ENCODE measurements around the gene C1orf21. TPM values are rescaled to one million over a fixed set of nuclear protein-coding genes. Genes with fewer than 3 reads are reported as not detected.
A peak's percentile ranks its signal among the peaks of the same experiment; 100 is the strongest.

Gene C1orf21
- total and polyA plus RNA-seq, 2 donors (not counting 3 experiments of a cell fraction or from before 2014, with no cell fraction given), result 0.79 to 8.5 TPM

GRCh38 chr1:184424157-184424556, 37.3 kb downstream of the C1orf21 start:
- Histone ChIP-seq H4K20me1 (replicated peaks; ENCODE audit: control insufficient read depth, extremely low read depth, insufficient read depth, low read length) (no peaks in the 10 kb centered on the region), H2AFZ (ENCODE audit: low read depth, low read length) (no peak overlapping the region), H3K4me1 (ENCODE audit: control insufficient read depth, extremely low read depth, insufficient read depth, low read length) (no peaks in the 10 kb centered on the region), H3K9me1 (replicated peaks; ENCODE audit: control insufficient read depth, extremely low read depth, insufficient read depth, low read length) (no peaks in the 10 kb centered on the region), H3K27me3 (ENCODE audit: control insufficient read depth in 2 of 2, insufficient read depth in 2 of 2, low read length in 2 of 2) (no peaks in the 10 kb centered on the region), H3K9me3 (replicated peaks; ENCODE audit: control insufficient read depth, insufficient read depth, low read length) (no peaks in the 10 kb centered on the region), H3K27ac (ENCODE audit: insufficient read depth, low read depth, low read length) (no peak overlapping the region), H3K4me2 (ENCODE audit: insufficient read depth, low read length) (no peak overlapping the region), H3K79me2 (ENCODE audit: control insufficient read depth, insufficient read depth, low read length) (no peaks in the 10 kb centered on the region), H3K9ac (replicated peaks; ENCODE audit: extremely low read depth, insufficient read depth, low read length) (no peak overlapping the region), H3K36me3 (ENCODE audit: control insufficient read depth in 2 of 2, extremely low read depth in 1 of 2, insufficient read depth in 2 of 2, low read length in 2 of 2) (no peaks in the 10 kb centered on the region), H3K4me3 (replicated peaks in 1 of 3; ENCODE audit: insufficient read depth in 1 of 3, low read depth in 1 of 3, low read length in 3 of 3) (no peak overlapping the region)
- ChIA-PET POLR2A (no interaction called here), CTCF (no interaction called here)
- no peak for DNase-seq (ENCODE audit: low read depth, low spot score)
- no peak for TF ChIP-seq FOS (IDR thresholded peaks at IDR 0.05; ENCODE audit: borderline replicate concordance, insufficient read depth, low read length)
- TF ChIP-seq POLR2A (IDR thresholded peaks at IDR 0.05; ENCODE audit: low read depth, low read length), result no peak
- TF ChIP-seq CTCF (IDR thresholded peaks at IDR 0.05; ENCODE audit: extremely low read depth in 1 of 2, insufficient read depth in 1 of 2, low read depth in 1 of 2, low read length in 2 of 2), result no peak
- no peak for TF ChIP-seq GATA2 (IDR thresholded peaks at IDR 0.05; ENCODE audit: insufficient read depth, insufficient read length, low read depth, low read length)
- TF ChIP-seq POLR2AphosphoS5 (IDR thresholded peaks at IDR 0.05; ENCODE audit: insufficient read depth, low read depth, low read length), result no peak
- TF ChIP-seq MYC (IDR thresholded peaks at IDR 0.05; ENCODE audit: low read depth, low read length), result no peak
- TF ChIP-seq MAX (IDR thresholded peaks at IDR 0.05; ENCODE audit: insufficient read depth, insufficient read length), result no peak
- TF ChIP-seq JUN (IDR thresholded peaks at IDR 0.05; ENCODE audit: borderline replicate concordance, insufficient read depth, insufficient read length, low read depth), result no peak
- no peak for TF ChIP-seq EZH2 (IDR thresholded peaks at IDR 0.05; ENCODE audit: borderline replicate concordance, low read depth, low read length, severe bottlenecking)
- intact Hi-C loops (cut with micrococcal nuclease) (no loop called here), dilution Hi-C loops (cut with MboI; ENCODE audit: extremely low pct_ligation_motif_present, low sequenced_read_pairs) (no loop called here)
- FAIRE-seq, result peak; percentile 12
- BruUV-seq (replicated peaks), result no TSS peak
